GM13977 (cell line): ENCODE measurements around the gene GJA10.
"Not testable (repeated sequence)": the region's sequence is repeated elsewhere in the genome, so short reads cannot be mapped to it uniquely, and the experiment has no call there.

Experiments used
- DNase-seq: peaks from one replicate; pipeline ENCODE4 v3.0.0; 2012; ENCODE audit warnings: low spot score
- CTCF ChIP-seq: IDR thresholded peaks from 2 replicates; pipeline ENCODE4 v1.5.1; 2012; ENCODE audit warnings: mild to moderate bottlenecking, control low read depth; ENCODE audit not compliant: insufficient read depth; ENCODE audit errors: extremely low read depth, missing control alignments
- in situ Hi-C: fragments of 300-500 bp; cut with MboI; formaldehyde crosslinking; loops from one replicate; pipeline ENCODE4 v1.12.0; 2022; ENCODE audit warnings: low sequenced_read_pairs, low pct_unique_long_range_greater_than_20kb, mixed read lengths, inconsistent platforms; ENCODE audit not compliant: unreplicated experiment

Gene GJA10

GRCh38 chr6:89888871-89889270, 5.4 kb upstream of the GJA10 start:
- no peak for DNase-seq
- in situ Hi-C loops = no loop called here

GRCh38 chr6:89890845-89891528, 3.3 kb upstream of the GJA10 start:
- in situ Hi-C loops, DNase-seq: not testable (repeated sequence)

More at GRCh38 chr6:89888871-89889270, 5.4 kb upstream of the GJA10 start:
- TF ChIP-seq CTCF = no peak

GRCh38 chr6:89892577-89892976, 1.7 kb upstream of the GJA10 start:
- in situ Hi-C loops = not testable (repeated sequence)

GRCh38 chr6:89895276-89895874, 1.1 kb downstream of the GJA10 start:
- DNase-seq = no peak
- in situ Hi-C loops = no loop called here
- TF ChIP-seq CTCF = no peak

More at GRCh38 chr6:89892577-89892976, 1.7 kb upstream of the GJA10 start:
- DNase-seq = not testable (repeated sequence)

GRCh38 chr6:89910001-89910901, 16.0 kb downstream of the GJA10 start:
- DNase-seq, in situ Hi-C loops: not testable (repeated sequence)

- in situ Hi-C loops = no loop called here
- TF ChIP-seq CTCF = no peak
- DNase-seq = no peak
Measured at GRCh38 chr6:89910902-89911240, 16.6 kb downstream of the GJA10 start.

GRCh38 chr6:89916136-89916920, 22.1 kb downstream of the GJA10 start:
- in situ Hi-C loops = no loop called here
- no peak for DNase-seq
- TF ChIP-seq CTCF = no peak
